GM18508 (cell line): Measurements from ENCODE around the gene FRAT1.

Source experiments
- ATAC-seq: cut with Tn5 transposase; IDR thresholded peaks from one replicate; pipeline ENCODE4 v1.9.1; 2021; ENCODE audit warnings: moderate number of reproducible peaks; ENCODE audit not compliant: insufficient read depth, unreplicated experiment

Gene FRAT1

GRCh38 chr10:97362310-97363033 is 43.4 kb downstream of the FRAT1 start:
- ATAC-seq, result no peak

GRCh38 chr10:97363071-97363470 is 44.0 kb downstream of the FRAT1 start:
- ATAC-seq, result no peak

- ATAC-seq, result no peak
Observed at GRCh38 chr10:97365761-97366351, 46.8 kb downstream of the FRAT1 start.

GRCh38 chr10:97366572-97366971 is 47.5 kb downstream of the FRAT1 start:
- no peak for ATAC-seq

GRCh38 chr10:97367126-97367649 is 48.1 kb downstream of the FRAT1 start:
- no peak for ATAC-seq
